ENCODE measurements around the gene PDGFB.

The PDGFB gene

GRCh38 chr22:39253435-39254070 is 8.8 kb upstream of the PDGFB start:
- DNase-seq (ENCODE audit: low spot score) = no peak

DNA sequence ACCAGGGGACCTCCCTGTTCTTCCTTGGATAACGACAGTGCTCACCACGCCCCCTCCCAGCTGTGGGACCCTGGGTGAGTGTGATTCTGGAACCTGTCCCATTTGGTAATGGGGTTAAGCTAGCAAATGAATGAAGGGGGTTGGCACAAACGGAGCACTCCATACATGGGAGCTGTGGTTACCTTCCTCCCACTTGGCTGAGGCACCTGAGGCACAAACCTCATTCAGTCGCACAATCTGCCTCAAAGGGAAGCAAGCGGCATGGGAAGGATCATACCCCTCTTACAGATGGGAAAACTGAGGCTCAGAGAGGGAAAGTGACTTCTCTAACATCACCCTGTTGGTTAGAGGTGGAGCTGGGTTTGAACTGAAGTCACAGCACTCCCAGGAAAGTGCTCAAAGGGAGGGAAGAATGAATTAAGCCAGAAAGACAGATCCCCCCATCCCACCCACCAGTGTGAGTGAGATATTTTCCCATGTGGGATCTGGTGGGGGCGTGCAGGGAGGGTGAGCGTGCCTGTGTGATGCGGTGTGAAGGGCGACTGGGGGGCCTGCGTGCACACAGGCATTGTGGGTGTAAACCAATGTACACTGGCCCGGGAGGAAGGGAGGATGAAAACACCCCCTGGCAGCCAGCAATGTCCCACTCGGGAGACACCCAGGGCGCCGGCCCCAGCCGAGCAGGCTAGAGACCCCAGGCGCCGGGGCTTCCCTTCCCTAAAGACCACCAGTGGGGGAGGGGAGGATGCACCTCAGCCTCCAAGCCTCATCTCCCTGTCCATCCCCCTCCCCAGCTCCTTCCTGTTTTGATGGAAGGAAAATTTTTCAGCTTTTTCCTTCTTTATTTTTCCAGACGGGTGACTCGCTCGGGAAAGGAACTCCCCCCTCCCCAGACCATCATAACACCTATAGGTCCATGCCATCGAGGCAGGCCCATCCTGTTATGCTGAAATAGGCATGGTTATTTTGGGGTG is 8.0 kb upstream of the PDGFB start:
- DNase-seq (ENCODE audit: low spot score) = no peak

DNA sequence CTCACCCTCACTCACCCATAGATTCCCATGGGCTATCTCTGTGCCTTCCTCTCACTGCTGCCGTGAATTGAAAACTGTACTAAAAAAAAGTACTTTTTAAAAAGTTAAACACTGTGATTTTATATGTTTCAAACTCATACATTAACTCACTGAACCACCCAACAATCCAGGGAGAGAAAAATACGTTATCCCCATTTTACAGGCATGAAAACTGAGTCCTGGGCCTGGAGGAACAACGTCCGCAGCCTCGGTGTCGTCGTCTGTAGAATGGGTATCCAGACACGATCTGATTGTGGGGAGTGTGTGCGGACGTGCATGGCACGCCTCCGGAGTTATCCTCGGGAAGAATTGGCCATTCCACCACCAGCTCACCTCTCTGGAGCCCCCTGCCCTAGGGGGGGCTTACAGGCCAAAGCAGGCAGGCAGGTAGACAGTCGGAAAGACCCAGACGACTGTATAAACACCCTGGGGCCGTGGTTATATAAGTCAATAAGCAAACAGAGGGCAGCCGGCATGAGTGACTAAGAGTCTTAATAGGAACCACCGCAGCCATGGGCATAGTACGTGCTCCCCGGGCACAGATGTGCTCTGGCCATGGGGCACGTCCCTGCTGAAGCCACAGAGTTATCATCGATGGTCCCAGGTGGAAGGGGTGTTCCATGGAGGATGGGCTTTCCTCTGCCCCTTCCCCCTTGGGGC is 7.1 kb upstream of the PDGFB start:
- no peak for DNase-seq (ENCODE audit: low spot score)

DNA sequence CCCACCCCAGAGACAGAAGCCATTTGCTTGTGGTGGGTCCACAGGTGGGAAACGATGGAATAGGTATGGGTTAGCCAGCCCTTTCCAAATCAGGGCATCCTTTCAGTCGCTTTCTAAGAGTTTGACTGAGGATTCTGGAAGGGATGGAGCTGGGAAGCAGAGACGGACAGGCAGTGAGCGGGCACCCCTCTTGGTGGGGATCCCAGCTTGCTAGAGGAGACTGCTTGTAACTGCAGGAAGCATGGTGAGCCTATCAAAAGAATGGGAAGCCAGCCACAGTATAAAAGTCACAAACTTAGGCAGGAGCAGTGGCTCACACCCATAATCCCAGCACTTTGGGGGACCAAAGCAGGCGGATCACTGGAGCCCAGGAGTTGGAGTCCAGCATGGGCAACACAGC is 6.1 kb upstream of the PDGFB start:
- DNase-seq (ENCODE audit: low spot score) = no peak

GRCh38 chr22:39250131-39250530 is 5.3 kb upstream of the PDGFB start:
- no peak for DNase-seq (ENCODE audit: low spot score)

GRCh38 chr22:39249086-39249704 is 4.4 kb upstream of the PDGFB start:
- DNase-seq (ENCODE audit: low spot score) = no peak

DNA sequence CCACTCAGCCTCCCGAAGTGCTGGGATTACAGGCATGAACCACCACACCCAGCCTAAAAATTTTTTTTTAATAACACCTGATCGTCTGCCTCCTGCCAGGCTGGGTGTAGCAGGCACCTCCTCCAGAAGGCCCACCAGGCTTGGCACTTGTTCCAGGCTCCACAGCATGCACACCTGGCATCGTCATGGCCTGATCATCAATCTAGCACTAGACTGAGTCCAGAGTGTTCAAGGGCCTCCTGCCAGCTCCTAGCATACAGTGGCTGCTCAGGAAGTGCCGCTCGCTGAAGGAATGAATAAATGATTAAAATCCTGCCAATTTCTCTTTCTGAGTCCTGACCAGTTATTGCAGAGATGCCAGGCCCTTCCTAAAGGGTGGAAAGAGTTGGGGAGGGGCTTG is 3.5 kb upstream of the PDGFB start:
- no peak for DNase-seq (ENCODE audit: low spot score)

DNA sequence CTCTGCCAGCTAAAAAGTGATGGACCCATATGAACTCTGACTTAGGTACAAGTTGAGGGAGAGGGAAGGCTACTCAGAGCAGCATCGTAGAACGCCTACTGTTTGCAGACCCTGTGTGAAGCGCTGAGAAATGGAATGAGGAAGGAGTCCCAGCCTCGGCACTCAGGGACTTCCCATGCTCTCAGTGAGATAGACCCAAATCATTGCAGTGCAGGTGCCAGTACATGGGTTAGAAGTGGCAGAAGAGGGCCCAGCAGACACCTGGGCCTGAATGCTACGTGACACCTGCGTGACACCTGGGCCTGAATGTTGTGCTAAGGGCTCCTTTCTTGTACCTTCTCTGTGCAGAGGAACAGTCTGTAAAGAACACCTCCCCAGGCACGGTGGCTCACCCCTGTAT is 2.6 kb upstream of the PDGFB start:
- DNase-seq (ENCODE audit: low spot score) = no peak

DNA sequence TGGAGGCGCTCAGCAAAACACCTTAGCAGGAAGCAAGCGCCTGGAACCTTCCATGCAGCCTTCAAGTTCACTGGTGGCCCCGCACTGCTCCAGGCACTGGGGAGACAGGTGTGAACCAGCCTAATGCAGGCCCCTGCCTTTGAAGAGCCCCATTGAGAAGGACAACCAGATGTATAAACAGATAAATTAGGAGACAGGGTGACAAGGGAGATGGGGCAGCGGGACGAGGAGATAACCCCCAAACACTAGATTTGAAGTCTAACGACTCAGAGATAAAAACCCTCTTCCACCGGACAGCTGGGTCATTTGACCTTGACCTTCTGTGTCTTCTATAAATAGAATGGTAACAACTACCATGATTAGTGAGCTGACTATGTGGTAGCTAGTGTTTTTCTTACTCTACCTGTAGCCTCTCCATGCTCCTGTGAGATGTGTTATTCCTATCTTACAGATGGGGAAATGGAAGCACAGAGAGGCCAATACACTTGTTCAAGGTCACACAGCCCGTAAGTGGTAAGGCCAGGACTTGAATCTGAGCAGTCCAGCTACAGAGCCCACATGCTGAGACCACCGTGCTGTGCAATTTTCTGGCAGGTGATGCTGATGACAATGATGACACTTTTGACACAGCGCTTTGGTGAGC is 2.0 kb upstream of the PDGFB start:
- DNase-seq (ENCODE audit: low spot score) = no peak

DNA sequence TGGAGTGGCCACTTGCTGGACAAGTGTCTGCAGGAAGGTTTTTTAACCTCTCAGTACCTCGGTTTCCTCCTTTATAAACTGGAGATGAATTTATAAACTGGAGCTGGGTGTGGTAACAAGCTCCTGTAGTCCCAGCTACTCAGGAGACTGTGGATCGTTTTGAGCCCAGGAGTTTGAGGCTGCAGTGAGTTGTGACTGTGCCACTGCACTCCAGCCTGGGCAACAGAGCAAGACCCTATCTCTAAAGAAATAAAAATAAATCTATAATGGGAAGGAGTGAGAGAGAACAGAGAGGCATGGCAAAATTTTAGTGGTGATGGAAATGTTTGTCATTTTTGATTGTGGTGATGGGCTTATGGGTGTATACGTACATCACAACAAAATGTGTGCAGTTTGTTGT is 1.4 kb upstream of the PDGFB start:
- DNase-seq (ENCODE audit: low spot score) = no peak

- no peak for DNase-seq (ENCODE audit: low spot score)
Measured at GRCh38 chr22:39245130-39246039, 603 bp upstream of the PDGFB start.

- no peak for DNase-seq (ENCODE audit: low spot score)
Measured at GRCh38 chr22:39244136-39244495, 666 bp downstream of the PDGFB start.

GRCh38 chr22:39243439-39244135 is 1.2 kb downstream of the PDGFB start:
- no peak for DNase-seq (ENCODE audit: low spot score)

- no peak for DNase-seq (ENCODE audit: low spot score)
Measured at GRCh38 chr22:39242595-39243438, 2.0 kb downstream of the PDGFB start.

- DNase-seq (ENCODE audit: low spot score) = no peak
Measured at GRCh38 chr22:39241794-39242594, 2.8 kb downstream of the PDGFB start.

DNA sequence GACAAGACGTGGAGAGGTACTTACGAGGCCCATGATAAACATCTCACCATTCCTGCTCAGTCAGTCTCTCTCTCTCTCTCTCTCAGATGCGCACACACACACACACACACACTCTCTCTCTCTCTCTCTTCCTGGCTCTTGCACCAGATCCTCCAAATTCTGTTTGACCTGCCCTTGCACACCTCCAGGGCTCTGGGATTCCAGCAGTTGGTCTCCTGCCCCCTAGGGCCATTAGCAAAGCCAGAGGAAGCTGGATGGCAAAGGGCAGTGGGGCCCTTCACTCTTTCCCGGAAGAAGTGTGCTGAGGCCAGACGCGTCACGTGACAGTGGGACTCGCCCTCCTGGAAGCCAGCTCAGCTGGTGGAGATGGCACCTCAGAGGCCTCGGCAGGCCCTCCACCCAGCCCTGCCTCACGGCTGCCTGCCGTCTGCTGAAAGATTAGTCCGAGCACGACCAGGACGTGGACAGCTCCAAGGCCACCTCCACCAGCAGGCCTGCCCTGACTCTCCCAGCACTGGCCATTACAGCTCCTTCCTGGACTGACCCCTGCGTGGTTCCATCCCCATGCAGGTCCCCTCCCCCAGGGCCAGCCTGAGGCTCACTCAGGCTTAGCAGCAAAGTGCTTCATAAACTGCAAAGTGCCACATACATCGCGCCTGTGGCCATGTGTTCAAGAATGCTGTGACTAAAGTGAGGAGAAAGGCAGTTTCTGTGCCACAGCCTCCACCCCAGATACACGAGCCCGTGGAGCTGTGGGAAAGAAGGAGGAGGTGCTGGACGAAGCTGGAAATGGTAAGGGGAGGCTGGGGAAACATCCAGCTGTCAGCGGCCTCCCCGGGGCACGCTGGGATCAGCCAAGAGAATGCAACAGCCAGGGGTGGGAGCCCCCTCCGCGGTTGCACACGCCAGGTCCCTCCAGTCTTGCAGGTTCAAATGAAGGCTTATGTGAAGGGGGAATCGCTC is 3.7 kb downstream of the PDGFB start:
- DNase-seq (ENCODE audit: low spot score) = no peak
